Measurements from ENCODE around the gene MRPL52. TPM values are rescaled to one million over a fixed set of nuclear protein-coding genes. Genes with fewer than 3 reads are reported as not detected.
A peak's percentile ranks its signal among the peaks of the same experiment; 100 is the strongest.

Gene MRPL52
- total and polyA plus RNA-seq, 2 experiments from 2014 or later = 97.9 to 259 TPM

- H3K9me3 ChIP-seq (ENCODE audit: low read depth) = no peaks in the 10 kb centered on the region
- H3K4me3 ChIP-seq = no peak overlapping the region
- peaks cover under 1% of the 10 kb centered on the region for H3K4me1 ChIP-seq (ENCODE audit: low read depth)
- no peak for DNase-seq (ENCODE audit: low read depth in 1 of 2, low spot score in 1 of 2)
- peaks cover 17% of the 10 kb centered on the region for H3K36me3 ChIP-seq
- no peak overlapping the region for H3K27ac ChIP-seq
- no peak for TF ChIP-seq CTCF (IDR thresholded peaks at IDR 0.05; ENCODE audit: low read depth, low read length)
- no peaks in the 10 kb centered on the region for H3K27me3 ChIP-seq
Observed at GRCh38 chr14:22875748-22876319, 46.1 kb downstream of the MRPL52 start.

GRCh38 chr14:22877000-22877501 lies 47.4 kb downstream of the MRPL52 start:
- no peak for DNase-seq (ENCODE audit: low read depth in 1 of 2, low spot score in 1 of 2)
- Histone ChIP-seq H3K9me3 (ENCODE audit: low read depth) (no peaks in the 10 kb centered on the region), H3K4me1 (ENCODE audit: low read depth) (no peaks in the 10 kb centered on the region), H3K27ac (no peak overlapping the region), H3K4me3 (no peak overlapping the region), H3K36me3 (peaks cover 17% of the 10 kb centered on the region), H3K27me3 (no peaks in the 10 kb centered on the region)
- no peak for TF ChIP-seq CTCF (IDR thresholded peaks at IDR 0.05; ENCODE audit: low read depth, low read length)

GRCh38 chr14:22878271-22879246 lies 48.9 kb downstream of the MRPL52 start:
- H3K4me1 ChIP-seq (ENCODE audit: low read depth) = peaks cover 13% of the 10 kb centered on the region
- H3K27ac ChIP-seq = peak overlapping the region; percentile 39
- H3K27me3 ChIP-seq = no peaks in the 10 kb centered on the region
- no peak for TF ChIP-seq CTCF (IDR thresholded peaks at IDR 0.05; ENCODE audit: low read depth, low read length)
- no peak for DNase-seq (ENCODE audit: low read depth in 1 of 2, low spot score in 1 of 2)
- peaks cover 16% of the 10 kb centered on the region for H3K36me3 ChIP-seq
- no peaks in the 10 kb centered on the region for H3K9me3 ChIP-seq (ENCODE audit: low read depth)
- no peak overlapping the region for H3K4me3 ChIP-seq

DNA sequence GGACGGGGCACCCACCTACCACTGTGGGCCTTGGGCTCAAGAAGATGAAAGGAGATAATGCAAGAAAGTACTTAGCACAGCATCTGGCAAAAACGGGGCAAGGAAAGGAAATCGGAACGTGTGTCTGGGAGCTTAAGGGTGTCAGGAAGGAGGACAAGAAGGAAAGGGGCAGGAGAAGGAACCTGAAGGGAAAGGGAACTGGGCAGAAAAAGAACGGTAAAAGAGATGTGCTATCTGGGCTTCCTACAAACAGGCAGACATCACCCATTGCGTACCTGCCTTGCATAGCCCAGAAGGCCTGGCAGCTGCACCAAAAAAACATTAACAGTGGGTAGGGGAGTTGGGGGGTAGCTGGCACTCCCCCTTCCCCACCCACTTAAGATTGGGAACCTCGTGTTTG lies 52.4 kb downstream of the MRPL52 start:
- Histone ChIP-seq H3K27ac (peak overlapping the region; percentile 78), H3K4me1 (ENCODE audit: low read depth) (peaks cover 23% of the 10 kb centered on the region), H3K36me3 (no peaks in the 10 kb centered on the region), H3K9me3 (ENCODE audit: low read depth) (no peaks in the 10 kb centered on the region), H3K4me3 (no peak overlapping the region), H3K27me3 (no peaks in the 10 kb centered on the region)
- DNase-seq (ENCODE audit: low read depth in 1 of 2, low spot score in 1 of 2) = no peak
- TF ChIP-seq CTCF (IDR thresholded peaks at IDR 0.05; ENCODE audit: low read depth, low read length) = no peak

DNA sequence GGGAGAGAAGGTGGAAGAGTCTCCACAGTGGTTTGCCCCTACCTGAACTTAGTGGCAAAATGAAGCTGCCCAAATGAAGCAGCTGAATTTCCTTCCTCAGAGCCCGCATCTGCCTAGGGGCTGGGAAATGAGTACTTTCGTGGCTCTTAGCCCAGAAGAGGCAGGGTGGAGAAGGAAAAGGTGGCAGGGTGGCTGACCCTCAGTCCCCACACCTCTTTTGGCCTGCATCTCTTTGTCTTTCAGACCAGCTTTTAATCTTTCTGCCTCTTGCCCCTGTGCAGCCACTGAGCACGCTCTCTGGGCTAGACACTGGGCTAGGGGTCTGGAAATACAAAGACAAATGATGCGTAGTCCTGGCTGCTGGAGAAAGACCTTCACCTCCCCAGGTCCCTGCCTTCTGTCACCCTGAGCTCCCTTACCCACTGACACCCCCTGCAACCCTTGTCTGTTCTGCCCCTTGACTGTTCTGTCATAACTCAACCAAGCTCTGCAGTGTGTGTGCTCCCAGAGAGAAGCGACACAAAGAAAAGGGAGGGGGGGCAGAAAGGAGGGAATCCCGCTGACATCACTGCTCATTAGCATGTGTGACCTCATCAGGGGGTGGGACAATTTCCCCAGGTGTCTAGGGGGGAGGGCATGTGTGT lies 53.0 kb downstream of the MRPL52 start:
- Histone ChIP-seq H3K27ac (peak overlapping the region; percentile 78), H3K27me3 (no peaks in the 10 kb centered on the region), H3K4me3 (no peak overlapping the region), H3K9me3 (ENCODE audit: low read depth) (no peaks in the 10 kb centered on the region), H3K4me1 (ENCODE audit: low read depth) (peaks cover 25% of the 10 kb centered on the region), H3K36me3 (no peaks in the 10 kb centered on the region)
- DNase-seq (ENCODE audit: low read depth in 1 of 2, low spot score in 1 of 2) = peak; percentile 49 to 69
- TF ChIP-seq CTCF (IDR thresholded peaks at IDR 0.05; ENCODE audit: low read depth, low read length) = no peak
